Retinal pigment epithelial cell (primary cell): ENCODE measurements around the gene FASN.

Source experiments
- DNase-seq: peaks from one replicate; pipeline ENCODE4 v3.0.0-alpha.2; 2010; ENCODE audit warnings: low read depth
- H3K4me3 ChIP-seq: 2 replicates; pipeline ENCODE4 v1.5.1; 2011; ENCODE audit warnings: mild to moderate bottlenecking, low read length, control low read depth, moderate library complexity
- TF ChIP-seq, protein P1 (sequence below): conservative IDR thresholded peaks from 2 replicates; pipeline ENCODE4 v1.5.1; 2011; ENCODE audit warnings: low read depth, low read length, control low read depth, inconsistent platforms

Gene FASN

DNA sequence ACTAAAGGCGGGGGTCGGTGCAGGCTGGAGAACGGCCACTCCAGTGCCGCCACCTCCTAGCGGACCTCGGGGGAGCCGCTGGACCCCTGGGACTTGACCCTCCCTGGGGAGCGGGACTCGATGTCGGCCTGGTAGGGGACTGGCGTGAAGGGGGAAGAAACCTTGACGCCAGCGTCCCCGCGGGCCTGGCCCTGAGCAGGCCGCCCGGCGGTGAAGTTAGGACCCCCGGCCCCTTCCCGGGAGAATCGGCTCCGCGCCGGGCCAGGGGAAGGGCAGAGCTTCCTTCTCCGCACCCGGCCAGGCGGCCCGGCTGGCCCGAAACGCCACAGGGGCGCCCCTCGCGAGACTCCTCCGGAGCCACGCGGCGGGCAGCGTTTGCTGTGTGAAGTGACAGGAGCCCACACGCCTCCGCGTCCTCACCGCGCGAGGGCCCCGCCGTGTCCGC is 32.8 kb downstream of the FASN start:
- DNase-seq, result no peak
- peak overlapping the region; percentile 67 for H3K4me3 ChIP-seq
- TF ChIP-seq, protein P1, sequence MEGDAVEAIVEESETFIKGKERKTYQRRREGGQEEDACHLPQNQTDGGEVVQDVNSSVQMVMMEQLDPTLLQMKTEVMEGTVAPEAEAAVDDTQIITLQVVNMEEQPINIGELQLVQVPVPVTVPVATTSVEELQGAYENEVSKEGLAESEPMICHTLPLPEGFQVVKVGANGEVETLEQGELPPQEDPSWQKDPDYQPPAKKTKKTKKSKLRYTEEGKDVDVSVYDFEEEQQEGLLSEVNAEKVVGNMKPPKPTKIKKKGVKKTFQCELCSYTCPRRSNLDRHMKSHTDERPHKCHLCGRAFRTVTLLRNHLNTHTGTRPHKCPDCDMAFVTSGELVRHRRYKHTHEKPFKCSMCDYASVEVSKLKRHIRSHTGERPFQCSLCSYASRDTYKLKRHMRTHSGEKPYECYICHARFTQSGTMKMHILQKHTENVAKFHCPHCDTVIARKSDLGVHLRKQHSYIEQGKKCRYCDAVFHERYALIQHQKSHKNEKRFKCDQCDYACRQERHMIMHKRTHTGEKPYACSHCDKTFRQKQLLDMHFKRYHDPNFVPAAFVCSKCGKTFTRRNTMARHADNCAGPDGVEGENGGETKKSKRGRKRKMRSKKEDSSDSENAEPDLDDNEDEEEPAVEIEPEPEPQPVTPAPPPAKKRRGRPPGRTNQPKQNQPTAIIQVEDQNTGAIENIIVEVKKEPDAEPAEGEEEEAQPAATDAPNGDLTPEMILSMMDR, result no peak

DNA sequence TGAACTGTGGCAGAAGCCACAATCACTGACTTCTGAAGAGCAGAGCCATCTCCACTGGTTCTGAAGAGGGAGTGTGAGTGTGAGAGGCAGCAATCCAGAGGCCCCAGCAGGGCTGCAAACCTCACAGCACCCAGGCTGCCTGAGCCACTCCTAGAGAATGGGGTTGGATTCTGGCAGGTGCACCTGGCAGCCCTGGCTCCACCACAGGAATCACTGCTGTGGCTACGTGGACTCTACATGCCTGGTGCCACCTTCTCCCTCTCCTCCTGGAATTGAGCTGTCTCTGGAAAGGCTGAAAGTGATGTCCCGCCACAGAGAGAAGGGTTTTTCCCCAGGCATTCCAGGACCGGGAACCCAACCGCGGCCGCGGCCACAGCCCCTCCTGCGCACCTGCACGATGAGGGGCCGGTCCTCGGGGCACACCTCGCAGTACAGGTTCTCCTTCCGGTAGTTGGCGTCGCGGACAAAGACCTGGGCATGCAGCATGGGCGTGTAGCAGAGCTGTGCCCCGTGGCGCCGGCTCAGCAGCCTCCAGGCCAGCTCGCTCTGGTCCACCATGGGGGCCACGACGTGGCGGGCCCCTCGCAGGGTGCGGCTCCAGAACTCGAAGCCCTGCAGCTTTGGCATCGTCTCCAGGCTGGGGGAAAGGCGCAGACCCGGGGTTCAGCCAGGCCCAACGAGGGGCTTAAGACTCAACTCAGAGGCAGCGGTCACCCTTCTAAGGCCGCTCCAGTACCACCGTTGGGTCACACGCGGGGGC is 33.4 kb downstream of the FASN start:
- TF ChIP-seq, protein P1, result no peak
- H3K4me3 ChIP-seq, result peak overlapping the region; percentile 67
- no peak for DNase-seq

DNA sequence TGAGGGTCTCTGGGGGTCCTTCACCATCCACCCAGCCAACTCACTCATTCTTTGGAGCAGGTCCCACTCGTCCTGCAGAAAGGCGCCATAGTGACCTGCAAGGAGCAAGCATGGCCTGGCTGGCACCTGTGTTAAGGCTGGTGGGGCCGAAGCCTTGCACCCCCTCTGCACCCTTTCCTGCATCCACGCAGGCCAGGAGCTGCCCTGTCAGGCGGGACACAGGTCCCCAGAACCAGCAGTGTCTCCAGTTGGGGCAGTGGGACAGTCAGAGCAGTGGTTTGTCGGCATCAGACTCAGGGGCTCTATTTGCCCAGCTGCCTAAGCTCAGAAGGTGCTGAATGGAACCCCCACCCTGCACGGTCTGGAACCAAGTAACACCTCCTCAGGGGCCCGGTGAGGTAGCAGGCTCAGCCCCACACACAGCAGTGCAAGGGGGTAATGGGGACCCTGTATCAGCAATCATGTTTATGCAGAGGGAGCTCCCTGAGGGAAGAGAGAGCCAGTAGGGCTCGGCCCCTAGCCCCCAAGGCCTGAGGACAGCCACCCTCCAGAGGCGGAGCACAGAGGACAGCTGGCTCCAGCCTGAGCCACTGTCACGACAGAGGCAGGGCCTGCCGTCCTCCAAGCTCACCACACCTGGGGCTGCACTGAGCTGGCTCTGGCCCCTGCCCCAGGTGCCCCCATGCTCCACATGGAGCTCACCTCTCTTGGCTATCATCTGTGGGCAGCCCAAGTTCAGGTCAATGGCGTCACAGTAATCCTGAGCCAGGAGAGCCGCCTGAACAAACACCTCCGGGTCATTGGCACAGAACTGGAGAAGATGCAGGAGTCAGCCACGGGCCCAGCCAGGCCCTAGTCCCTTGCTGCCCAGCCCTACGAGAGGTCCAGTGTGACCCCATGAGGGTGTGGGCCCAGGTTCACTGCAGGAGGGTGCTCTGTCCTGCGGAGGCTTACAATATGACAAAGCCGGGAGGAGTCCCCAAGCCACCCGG is 34.3 kb downstream of the FASN start:
- H3K4me3 ChIP-seq, result no peak overlapping the region
- TF ChIP-seq, protein P1, result no peak
- DNase-seq, result no peak

DNA sequence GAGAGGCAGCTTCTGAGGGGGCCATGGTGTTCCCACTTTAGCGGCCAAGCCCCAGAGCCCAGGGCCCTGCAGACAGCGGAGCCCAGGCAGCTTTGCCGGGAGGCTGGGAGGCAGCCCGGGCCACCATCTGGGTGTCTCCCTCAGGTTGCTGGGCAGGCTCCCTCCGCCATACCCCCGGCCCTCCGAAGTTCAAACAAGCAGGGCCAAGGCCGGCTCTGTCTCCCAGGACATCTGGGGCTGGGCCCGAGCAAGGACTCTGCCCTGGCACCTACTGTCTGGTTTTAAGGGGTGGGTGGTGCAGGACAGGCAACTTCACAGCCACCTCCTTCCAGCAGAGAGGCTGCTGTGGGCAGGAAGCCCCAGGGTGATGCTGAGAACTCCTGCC is 35.1 kb downstream of the FASN start:
- no peak for DNase-seq
- TF ChIP-seq, protein P1, result no peak
- H3K4me3 ChIP-seq, result no peak overlapping the region

DNA sequence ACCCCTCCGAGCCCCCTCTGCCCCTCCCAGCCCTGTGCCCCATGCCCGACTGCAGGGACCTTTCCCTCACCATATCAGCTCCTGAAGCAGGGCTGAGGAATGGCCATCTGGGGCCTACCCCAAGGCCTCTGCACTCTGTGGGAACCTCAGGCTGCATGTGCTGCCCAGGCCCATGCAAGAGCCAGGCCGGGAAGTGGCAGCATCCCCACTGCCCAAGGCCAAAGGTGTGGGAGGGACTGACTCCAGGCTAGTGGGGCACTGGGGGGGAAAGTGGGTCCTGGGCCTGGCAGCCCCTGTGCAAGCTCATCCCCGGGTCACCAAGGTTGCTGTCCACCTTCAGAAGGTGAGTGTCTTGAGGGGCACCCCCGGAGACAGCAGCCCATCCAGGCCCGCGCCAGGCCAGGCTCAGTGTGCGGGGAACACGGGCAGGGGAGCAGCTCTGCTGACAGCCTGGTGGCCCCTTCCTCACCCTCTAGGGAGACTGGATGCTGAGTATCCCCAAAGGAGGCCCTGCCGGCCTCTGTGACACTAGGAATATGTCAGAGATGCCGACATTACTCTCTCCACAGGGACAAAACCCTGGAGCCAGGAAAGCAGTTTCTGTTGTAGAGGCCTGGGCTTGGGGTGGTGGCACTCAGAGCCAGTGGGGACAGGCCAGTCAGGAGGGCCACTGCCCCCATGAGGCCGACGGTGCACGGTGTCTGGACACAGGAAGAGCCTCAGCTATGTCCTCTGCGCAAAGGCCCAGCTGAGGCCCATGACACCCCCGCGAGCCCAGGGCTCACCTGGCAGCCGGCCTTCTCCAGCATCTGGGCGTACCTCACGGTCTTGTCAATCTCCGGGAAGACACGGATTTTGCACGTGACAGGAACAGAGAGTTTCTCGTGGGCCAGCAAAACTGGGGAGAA is 35.7 kb downstream of the FASN start:
- no peak overlapping the region for H3K4me3 ChIP-seq
- DNase-seq, result no peak
- TF ChIP-seq, protein P1, result no peak

DNA sequence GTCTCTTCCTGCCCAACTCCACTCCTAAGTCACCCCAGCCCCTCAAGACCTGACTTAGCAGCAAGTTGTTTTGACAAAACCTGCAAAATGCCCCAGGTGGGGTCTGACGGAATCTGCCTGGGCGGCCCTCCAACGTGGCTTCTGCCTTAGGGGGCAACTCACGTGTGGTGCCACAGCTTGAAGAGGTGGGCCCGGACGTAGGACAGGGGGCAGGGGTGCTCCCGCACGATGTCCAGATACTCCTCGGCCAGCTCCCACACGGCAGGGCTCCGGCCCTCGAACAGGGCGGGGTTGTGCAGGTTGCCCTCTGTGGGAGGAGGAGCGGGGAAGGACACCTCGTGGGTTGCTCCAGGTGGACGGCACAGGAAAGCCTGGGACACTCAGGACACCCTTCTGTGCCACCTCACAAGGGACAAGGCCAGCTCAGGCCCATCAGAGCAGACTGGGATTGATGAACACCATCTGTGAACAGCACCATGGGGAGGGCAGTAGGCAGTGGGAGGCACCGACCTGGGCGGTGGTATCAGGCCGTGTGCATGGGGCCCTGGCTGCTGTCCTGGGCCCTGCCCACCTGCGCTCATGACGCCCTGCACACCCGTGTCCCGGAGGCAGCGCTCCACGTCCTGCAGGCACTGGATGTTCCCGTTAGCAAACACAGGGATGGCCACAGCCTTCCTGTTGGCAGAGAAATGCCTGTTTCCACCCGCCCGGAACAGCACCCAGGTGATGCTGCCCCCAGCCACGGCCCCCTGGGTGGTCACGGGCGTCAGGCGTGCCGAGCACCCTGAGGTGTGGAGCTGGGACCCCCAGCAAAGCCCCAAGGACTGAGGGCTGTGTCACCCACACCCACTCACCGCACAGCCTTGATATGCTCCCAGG is 36.8 kb downstream of the FASN start:
- no peak overlapping the region for H3K4me3 ChIP-seq
- TF ChIP-seq, protein P1, result no peak
- DNase-seq, result no peak
